GM12878 (cell line): ENCODE measurements around the gene PAOX. TPM values are rescaled to one million over a fixed set of nuclear protein-coding genes. Genes with fewer than 3 reads are reported as not detected.
A peak's percentile ranks its signal among the peaks of the same experiment; 100 is the strongest.

Experiments
- EP300 ChIP-seq, 2 experiments: fragments of 150-350 bp in 1 of 2; IDR thresholded peaks; 2 replicates each; pipeline ENCODE4 v1.6.1; 2011 to 2012; ENCODE audit warnings: low read depth in 2 of 2, low read length in 2 of 2, borderline replicate concordance in 1 of 2, improper control_type of control experiment in 1 of 2, inconsistent platforms in 1 of 2; ENCODE audit not compliant: control insufficient read depth in 1 of 2
- FOS ChIP-seq: IDR thresholded peaks from 3 replicates; pipeline ENCODE4 v1.6.1; 2011; ENCODE audit warnings: borderline replicate concordance; ENCODE audit not compliant: insufficient read length; ENCODE audit errors: extremely low read depth
- MTA2 ChIP-seq: fragments of 450-650 bp; IDR thresholded peaks from 2 replicates; pipeline ENCODE4 v1.6.1; 2016; ENCODE audit warnings: low read depth, mild to moderate bottlenecking, moderate library complexity
- NBN ChIP-seq: fragments of 450-650 bp; IDR thresholded peaks from 2 replicates; pipeline ENCODE4 v1.6.1; 2016
- NKRF ChIP-seq: fragments of 450-650 bp; conservative IDR thresholded peaks from 2 replicates; pipeline ENCODE4 v1.6.1; 2017; ENCODE audit warnings: mild to moderate bottlenecking, moderate library complexity
- PBX3 ChIP-seq: IDR thresholded peaks from 2 replicates; pipeline ENCODE4 v1.6.1; 2011; ENCODE audit warnings: mild to moderate bottlenecking, low read depth, low read length, moderate library complexity; ENCODE audit not compliant: insufficient replicate concordance
- RUNX3 ChIP-seq: IDR thresholded peaks from 2 replicates; pipeline ENCODE4 v1.6.1; 2012; ENCODE audit warnings: low read length, inconsistent platforms
- SUZ12 ChIP-seq: fragments of 200-600 bp; sonication (generic); IDR thresholded peaks from one replicate; pipeline ENCODE4 v1.6.1; 2018; ENCODE audit warnings: antibody characterized with exemption, mild to moderate bottlenecking; ENCODE audit not compliant: unreplicated experiment
- ZBTB11 ChIP-seq: fragments of 450-650 bp; formaldehyde crosslinking; IDR thresholded peaks from 2 replicates; pipeline ENCODE4 v1.5.0; 2022; ENCODE audit warnings: mild to moderate bottlenecking, missing genetic modification characterization
- ZBTB4 ChIP-seq: fragments of 450-650 bp; formaldehyde crosslinking; IDR thresholded peaks from 2 replicates; pipeline ENCODE4 v1.4.0; 2022; ENCODE audit warnings: mild to moderate bottlenecking, moderate library complexity
- ZNF592 ChIP-seq: fragments of 450-650 bp; IDR thresholded peaks from 2 replicates; pipeline ENCODE4 v1.6.1; 2017; ENCODE audit warnings: mild to moderate bottlenecking, moderate library complexity
- polyA plus RNA-seq, 11 experiments: library from polyadenylated mRNA; depleted of rRNA in 4 of 11; unstranded in 6 of 11; stranded (reverse) in 5 of 11; fragments of >200 nt; fragmentation: Nextera tagmentation in 4 of 11; fragmentation: Illumina TruSeq in 1 of 11; extraction: Ambion mirVana in 4 of 11; extraction: Trizol in 1 of 11; gene quantifications; 1 replicate in 1 of 11; 2 replicates in 10 of 11; pipeline versions ENCODE4 v1.2.1 to v1.2.3, GENCODE V29; 2011 to 2016; ENCODE audit warnings: inconsistent platforms in 2 of 11, missing spikeins in 2 of 11, low read depth in 1 of 11
- total RNA-seq, 4 experiments: library from RNA; depleted of rRNA in 3 of 4; stranded (reverse); fragments of >200 nt in 3 of 4; fragmentation: Illumina TruSeq in 1 of 4; extraction: Trizol in 1 of 4; gene quantifications; 2 replicates each; pipeline versions ENCODE4 v1.2.1 to v1.2.3, GENCODE V29; 2013 to 2021

Gene PAOX
- total and polyA plus RNA-seq, 10 of the 15 experiments (the other 5 are each of a cell fraction or from before 2014, with no cell fraction given): 1.2 to 22.2 (median 10.5) TPM

- TF ChIP-seq ZNF592 (no peak), FOS (no peak), EP300 (IDR thresholded peaks at IDR 0.05; ENCODE audit: borderline replicate concordance in 1 of 2, control insufficient read depth in 1 of 2, low read depth in 2 of 2, low read length in 2 of 2) (no peak), MTA2 (no peak; the same call in 1 of the 2 replicates), RUNX3 (no peak), NKRF (peak; percentile 34; the same call in 1 of the 2 replicates), NBN (peak; percentile 90), ZBTB4 (CRISPR knock-in tag) (no peak), SUZ12 (no peak), ZBTB11 (CRISPR knock-in tag) (no peak), PBX3 (no peak)
Measured at GRCh38 chr10:133378251-133379096, 588 bp upstream of the PAOX start (continued).
